Glomerular endothelial cell (primary cell): ENCODE measurements around the gene KIF26A. TPM values are rescaled to one million over a fixed set of nuclear protein-coding genes. Genes with fewer than 3 reads are reported as not detected.

Experiments used
- DNase-seq: peaks from one replicate; pipeline ENCODE4 v3.0.0-alpha.2; 2011; ENCODE audit warnings: low read depth, low spot score; ENCODE audit errors: extremely low read depth
- total RNA-seq: library from RNA; depleted of rRNA; stranded (reverse); fragments of >200 nt; gene quantifications from 2 replicates; pipeline ENCODE4 v1.2.3, GENCODE V29; 2015

The KIF26A gene
- total RNA-seq, 1 donor from 2014 or later: 19.8 TPM

DNA sequence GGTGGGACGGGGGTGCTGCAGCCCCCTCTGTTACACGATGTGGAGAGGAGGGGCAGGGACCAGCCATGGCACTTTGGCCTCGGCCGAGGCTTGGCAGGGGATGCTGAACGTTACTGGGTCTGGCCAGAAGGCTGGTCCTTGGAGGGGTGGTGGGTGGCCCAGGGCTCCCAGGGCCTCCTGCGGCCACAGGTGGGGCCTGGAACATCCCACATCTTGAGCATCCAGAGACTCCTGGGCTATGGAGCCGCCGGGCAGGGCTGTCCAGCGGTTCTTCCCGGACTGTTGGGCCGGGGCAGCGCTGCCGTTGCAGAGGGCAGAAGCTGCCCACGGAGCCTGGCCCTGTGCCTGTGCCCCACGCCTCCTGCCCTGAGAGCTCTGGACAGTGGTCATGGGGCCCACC is 15.9 kb downstream of the KIF26A start:
- no peak for DNase-seq

DNA sequence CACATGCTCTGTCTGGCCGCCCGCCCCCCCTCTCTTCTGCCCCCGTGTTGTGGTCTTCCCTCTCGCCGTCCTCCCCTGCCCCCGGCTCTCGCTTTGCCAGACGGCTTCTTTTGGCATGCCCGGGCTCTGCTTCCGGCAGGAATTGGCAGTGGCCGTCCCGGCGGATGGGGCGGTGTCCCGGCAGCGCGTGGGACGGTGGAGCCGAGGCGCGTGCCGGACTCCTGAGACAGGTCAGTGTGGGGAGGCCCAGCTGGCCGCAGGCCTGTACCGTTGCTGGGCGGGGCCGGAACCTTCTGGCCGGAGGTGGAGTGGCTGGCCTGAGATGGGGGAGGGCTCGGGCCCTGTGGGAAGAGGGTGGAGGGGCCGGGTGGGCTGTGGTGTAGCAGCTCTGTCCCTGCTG is 17.1 kb downstream of the KIF26A start:
- DNase-seq: no peak

DNA sequence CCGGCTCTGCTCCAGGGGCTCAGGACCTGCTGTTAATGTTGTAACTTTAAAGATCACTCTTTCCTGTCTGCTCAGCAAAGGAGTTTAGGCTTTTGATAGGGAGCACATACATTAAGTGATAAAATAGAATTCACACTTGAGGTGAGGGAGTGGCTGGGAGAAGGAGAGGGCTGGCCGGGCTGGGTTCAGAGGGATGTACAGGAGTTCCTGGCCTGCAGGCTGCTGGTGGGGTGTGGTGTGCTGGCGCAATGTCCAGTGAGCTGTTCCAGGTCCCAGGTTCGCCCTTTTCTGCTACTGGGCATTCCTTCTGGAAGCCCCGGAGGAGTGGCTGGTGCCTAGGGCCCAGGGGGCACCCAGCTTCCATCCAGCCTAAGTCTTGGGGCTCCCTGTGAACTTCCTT is 17.8 kb downstream of the KIF26A start:
- DNase-seq: no peak

DNA sequence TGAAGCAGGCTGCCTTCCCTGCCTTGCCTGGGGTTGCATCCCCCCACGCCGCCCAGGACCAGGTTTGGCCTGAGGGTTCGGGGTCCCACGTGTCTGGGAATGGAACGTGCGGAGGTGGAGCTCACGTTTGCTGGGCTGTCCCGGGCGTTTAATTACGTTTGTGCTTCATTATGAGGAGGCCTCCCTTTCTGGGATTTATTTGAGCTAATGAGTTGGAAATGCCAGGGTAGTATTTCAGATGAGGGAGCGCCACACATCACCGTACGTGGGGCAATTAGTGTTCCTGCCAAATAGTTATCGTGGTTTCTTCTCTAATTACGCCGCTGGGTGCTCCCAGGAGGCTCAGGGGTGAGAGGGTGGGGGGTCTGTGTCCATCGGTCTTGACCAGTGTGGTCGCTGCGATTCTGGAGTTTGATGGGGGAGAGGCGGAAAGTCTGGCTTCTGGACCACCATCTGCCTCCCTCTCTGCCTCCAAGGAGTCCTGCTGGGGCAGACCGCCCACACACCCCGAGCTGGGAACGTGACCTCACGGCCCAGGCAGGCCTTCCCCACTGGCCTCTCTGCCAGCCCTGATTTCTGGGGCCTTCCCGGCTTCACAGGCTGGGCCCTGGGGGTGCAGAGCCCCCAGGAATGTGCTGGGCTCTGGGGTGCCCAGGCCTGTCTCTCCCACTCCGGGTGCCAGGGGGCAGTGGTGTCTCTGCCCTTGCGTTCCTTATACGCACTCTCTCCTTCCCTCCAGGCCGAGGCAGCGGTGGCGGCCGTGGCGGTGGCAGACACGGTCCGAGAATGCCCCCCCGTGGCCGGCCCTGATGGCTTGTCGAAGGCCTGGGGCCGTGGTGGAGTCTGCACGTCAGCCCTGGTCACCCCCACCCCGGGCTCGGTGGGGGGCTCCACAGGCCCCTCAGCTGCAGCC is 18.9 kb downstream of the KIF26A start:
- no peak for DNase-seq

GRCh38 chr14:104158827-104159798 is 20.7 kb downstream of the KIF26A start:
- DNase-seq: no peak

GRCh38 chr14:104159990-104160389 is 21.6 kb downstream of the KIF26A start:
- no peak for DNase-seq

DNA sequence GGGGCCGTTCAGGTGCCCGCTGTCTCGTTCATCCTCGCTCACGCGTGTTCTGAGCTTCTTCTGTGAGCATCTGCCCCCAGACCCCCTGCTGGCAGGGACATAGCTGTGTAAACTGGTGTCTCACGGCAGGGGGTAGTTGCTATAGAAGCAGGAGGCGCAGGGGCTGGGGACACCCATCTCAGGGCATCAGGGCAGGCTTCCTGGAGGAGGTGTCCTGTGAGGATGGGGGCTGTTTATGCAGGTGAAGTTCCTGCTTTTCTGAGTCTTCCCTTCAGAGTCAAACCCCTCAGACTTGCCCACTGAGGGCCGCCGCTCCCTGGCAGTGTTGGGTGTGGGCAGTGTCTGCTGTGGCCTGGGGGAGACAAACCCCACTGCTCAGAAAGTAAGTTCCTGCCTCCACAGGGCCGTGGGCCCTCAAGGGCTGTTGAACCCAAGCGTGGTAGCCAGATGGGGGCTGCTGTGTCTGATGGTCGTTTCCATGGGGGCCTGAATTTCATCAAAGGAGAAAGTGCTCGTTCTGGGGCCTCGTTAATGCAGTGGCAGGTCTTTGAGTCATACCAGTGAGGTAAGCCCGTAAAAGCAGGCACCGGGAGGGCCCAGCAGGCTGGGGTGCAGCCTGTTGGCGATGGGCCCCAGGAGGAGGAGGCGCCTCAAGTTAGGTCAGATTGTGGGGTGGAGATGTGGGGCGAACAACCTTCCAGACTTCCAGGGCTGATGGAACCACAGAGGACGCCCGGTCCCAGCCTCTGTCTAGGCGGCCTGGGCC is 23.4 kb downstream of the KIF26A start:
- DNase-seq: no peak

DNA sequence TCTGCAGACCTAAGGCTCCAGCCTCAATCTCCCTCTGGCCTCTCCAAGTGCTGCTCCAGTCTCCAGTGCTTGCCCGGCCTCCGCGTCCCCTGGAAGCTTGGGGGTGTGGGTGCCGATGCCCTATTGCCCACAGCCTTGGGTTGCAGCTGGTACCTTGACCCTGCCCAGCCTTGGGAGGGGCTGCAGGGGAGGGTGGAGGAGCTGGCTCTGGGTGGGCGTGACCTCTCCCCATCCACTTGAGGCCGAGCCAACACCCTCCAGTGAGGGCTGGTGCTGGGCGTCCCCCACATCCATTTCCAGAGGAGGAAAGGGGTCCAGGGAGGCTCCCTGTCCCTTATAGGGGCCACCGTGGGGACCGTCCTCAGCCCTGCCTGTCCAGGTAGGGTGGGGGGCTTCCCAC is 24.1 kb downstream of the KIF26A start:
- no peak for DNase-seq

GRCh38 chr14:104163541-104163940 is 25.2 kb downstream of the KIF26A start:
- no peak for DNase-seq

GRCh38 chr14:104164041-104164440 is 25.7 kb downstream of the KIF26A start:
- DNase-seq: no peak

DNA sequence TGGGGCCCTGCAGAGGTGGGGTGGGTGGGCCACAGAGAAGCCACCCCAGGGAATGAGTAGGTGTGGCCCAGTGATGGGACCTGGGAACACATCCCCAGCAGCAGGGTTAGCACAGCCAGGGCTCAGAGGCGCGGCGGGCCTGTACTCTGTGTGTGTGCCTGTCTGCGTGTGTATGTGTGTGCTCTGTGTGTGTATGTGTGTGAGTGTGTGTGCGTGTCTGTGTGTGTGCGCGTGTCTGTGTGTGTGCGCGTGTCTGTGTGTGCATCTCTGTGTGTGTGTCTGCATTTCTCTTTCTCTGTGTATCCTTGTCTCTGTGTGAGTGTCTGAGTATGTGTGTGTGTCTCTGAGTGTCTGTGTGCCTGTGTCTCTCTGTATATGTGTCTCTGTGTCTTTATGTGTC is 26.1 kb downstream of the KIF26A start:
- no peak for DNase-seq

- no peak for DNase-seq
These were observed 28.3 kb downstream of the KIF26A start for GRCh38 chr14:104166698-104167097.

DNA sequence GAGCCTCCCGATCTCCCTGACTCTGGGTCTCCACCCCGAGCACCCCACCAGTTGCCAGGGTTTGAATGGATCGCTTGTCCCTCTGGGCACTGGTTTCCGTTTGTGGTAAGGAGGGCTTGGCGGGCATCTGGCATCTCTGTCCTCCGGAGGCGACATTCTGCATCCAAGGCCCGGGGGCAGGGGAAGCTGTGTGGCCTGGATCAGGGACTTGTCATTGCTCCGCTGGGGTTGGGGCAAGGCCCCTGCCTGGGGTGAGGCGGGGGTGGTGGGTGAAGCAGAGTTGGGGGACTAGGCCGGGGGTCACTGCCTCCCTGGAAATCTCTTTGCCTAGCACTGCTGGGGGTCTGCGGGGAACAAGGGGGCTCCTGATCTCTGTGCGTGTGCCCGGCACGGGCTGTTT is 30.2 kb downstream of the KIF26A start:
- DNase-seq: no peak

DNA sequence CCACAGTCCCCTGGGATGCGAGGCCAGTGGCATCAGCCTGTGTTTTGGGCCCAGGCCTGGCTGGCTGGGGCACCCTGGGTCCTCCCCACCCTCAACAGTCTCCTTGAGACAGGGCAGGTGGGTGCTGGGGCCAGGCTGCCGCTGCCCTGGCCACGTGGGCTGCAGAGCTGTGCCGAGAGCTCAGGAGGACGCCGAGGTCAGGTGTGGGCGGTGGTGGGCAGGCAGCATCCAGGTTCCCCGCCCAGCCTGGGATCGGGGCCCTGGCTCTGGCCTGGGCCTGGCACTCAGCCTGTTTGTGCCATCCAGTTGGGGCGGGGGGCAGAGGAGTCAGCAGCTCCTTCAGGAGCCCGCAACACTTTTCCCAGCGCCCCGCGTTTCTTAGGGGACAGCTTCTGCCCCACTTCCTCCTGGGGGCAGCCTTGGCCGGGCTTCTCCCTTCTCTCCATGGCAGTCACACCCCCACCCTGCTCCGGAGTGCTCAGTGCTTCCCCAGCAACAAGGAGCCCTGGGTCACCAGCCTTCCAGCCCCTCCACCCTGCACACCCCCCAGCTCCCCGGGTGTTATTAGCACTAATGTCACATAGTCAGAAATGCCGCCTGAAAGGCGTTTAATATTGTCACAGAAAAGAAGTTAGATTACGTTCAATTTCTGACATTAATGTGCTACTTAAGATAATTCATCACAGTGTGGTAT is 30.8 kb downstream of the KIF26A start:
- DNase-seq: no peak

DNA sequence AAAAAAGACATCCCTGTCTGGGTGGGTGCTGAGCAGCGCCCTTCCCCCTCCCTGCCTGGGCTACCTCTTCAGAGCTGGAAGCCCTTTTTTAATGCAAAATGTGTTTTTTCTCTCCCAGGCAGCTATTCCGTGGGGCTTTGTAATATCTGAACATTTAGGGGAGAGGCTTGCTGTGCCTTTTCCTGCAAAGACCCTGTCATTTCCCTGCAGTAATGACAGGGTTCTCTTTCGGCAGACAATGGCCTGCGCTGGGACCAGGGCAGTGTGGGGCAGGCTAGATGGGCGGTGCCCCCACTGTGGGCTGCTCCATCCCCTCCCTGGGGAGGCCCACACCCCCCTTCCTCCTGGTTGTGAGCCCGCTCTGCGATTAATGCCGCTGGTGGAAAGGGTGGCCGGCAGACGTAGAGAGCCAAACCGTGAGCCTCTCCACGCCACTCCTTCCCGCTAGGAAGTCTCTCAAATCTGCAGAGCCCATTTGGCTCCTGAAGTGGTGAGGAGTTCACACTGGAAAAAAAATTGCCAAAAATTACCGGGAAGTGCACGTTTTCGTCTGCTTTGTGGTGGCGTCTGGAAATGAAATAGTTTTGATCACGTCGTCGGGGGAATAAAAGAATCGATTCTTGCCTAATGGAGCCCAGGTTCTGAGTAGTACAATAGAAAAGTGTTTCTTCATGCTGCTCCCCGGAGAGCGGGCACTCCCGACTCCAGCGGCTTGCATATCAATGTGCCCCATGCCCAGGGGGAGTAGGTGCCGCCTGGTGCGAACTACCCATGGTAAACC is 31.5 kb downstream of the KIF26A start:
- DNase-seq: no peak

DNA sequence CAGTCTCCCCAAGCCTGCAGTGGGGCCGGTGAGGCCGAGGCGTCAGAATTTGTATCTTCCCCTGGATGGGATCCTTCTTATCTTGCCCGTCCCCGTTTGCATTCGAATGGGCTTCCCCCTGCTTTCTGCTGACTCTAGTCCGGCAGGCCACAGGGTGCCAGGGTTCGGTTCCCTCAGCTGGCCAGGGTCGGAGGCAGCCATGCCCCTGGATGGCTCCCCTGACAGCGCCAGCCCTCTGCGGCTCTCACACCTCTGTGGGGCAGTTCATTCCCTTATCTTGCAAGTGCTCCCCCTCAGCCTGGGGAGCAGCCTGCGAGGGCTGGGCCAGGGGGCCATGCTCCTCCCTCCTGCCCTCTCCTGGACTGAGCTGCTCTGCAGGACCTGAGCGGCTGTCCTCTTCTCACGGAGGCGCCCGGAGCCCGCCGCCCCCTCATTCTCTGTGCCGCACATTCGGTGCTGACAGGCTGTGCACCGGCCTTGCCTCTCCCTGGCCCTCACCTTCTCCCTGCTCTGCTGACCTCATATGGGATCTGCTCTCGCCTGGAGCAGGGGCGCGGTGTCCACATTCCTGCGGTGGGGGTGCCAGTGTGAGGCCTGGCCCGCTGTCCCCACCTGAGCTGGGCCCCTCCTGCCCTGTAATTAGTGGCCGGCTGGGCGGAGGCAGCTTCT is 32.8 kb downstream of the KIF26A start:
- no peak for DNase-seq

GRCh38 chr14:104171895-104172294 is 33.5 kb downstream of the KIF26A start:
- no peak for DNase-seq

- DNase-seq: no peak
These were observed 34.0 kb downstream of the KIF26A start for GRCh38 chr14:104172349-104172748.

- no peak for DNase-seq
These were observed 34.5 kb downstream of the KIF26A start for GRCh38 chr14:104172880-104173279.
